ENCODE data around the gene GID4. TPM values are rescaled to one million over a fixed set of nuclear protein-coding genes. Genes with fewer than 3 reads are reported as not detected.

The GID4 gene
- total RNA-seq, 3 donors from 2014 or later (not counting 1 experiment from before 2014, with no cell fraction given) = 6.6 to 10.0 (median 6.9) TPM

- no peak overlapping the region for H3K4me3 ChIP-seq (ENCODE audit: low read length)
- H3K4me1 ChIP-seq (ENCODE audit: control insufficient read depth, insufficient read depth, low read length) = peaks cover 14% of the 10 kb centered on the region
- 45% methylated on average over 5 of the region's 5 CpGs for WGBS (ENCODE audit: insufficient coverage)
- Mint-ChIP-seq H3K4me3 (no peak overlapping the region), H3K36me3 (no peaks in the 10 kb centered on the region), H3K27ac (no peak overlapping the region), H3K9me3 (no peaks in the 10 kb centered on the region), H3K4me1 (peaks cover 0 to 4% of the 10 kb centered on the region in 2 donors), H3K27me3 (ENCODE audit: low read depth in 2 of 2) (no peaks in the 10 kb centered on the region)
- intact Hi-C loops (cut with micrococcal nuclease) = no loop called here
- TF ChIP-seq CTCF (IDR thresholded peaks at IDR 0.05) = no peak
- DNase-seq (peak in 1 of 2 donors; percentile 48), ATAC-seq (peak; percentile 57 to 78 (median 67))
- no peaks in the 10 kb centered on the region for H3K9me3 ChIP-seq (ENCODE audit: control insufficient read depth, insufficient read depth, low read length)
- no peaks in the 10 kb centered on the region for H3K27me3 ChIP-seq (ENCODE audit: control insufficient read depth, insufficient read depth, low read length)
- H3K36me3 ChIP-seq (ENCODE audit: control insufficient read depth, insufficient read depth, low read length) = peaks cover 35% of the 10 kb centered on the region
- no peak overlapping the region for H3K27ac ChIP-seq (ENCODE audit: low read length)
These were observed 13.8 kb upstream of the GID4 start for GRCh38 chr17:18025241-18025944.

GRCh38 chr17:18025945-18026776 is 13.0 kb upstream of the GID4 start:
- 43% methylated on average over 11 of the region's 11 CpGs for WGBS (ENCODE audit: insufficient coverage)
- H3K36me3 Mint-ChIP-seq = no peaks in the 10 kb centered on the region
- DNase-seq = peak in 1 of 2 donors; percentile 68

GRCh38 chr17:18027280-18027679 is 11.9 kb upstream of the GID4 start:
- no peaks in the 10 kb centered on the region for H3K9me3 Mint-ChIP-seq
- H3K36me3 ChIP-seq (ENCODE audit: control insufficient read depth, insufficient read depth, low read length) = peaks cover 24% of the 10 kb centered on the region
- DNase-seq (no peak), ATAC-seq (no peak)
- H3K4me1 Mint-ChIP-seq = peaks cover 0 to 4% of the 10 kb centered on the region in 2 donors
- no peak for TF ChIP-seq CTCF (IDR thresholded peaks at IDR 0.05)
- no peaks in the 10 kb centered on the region for H3K27me3 Mint-ChIP-seq (ENCODE audit: low read depth in 2 of 2)
- H3K4me3 ChIP-seq (ENCODE audit: low read length) = no peak overlapping the region
- intact Hi-C loops (cut with micrococcal nuclease) = no loop called here
- no peak overlapping the region for H3K27ac ChIP-seq (ENCODE audit: low read length)
- H3K4me1 ChIP-seq (ENCODE audit: control insufficient read depth, insufficient read depth, low read length) = peaks cover 14% of the 10 kb centered on the region
- no peaks in the 10 kb centered on the region for H3K36me3 Mint-ChIP-seq
- 95% methylated on average over 4 of the region's 6 CpGs for WGBS (ENCODE audit: insufficient coverage)
- no peaks in the 10 kb centered on the region for H3K9me3 ChIP-seq (ENCODE audit: control insufficient read depth, insufficient read depth, low read length)
- no peak overlapping the region for H3K4me3 Mint-ChIP-seq
- no peak overlapping the region for H3K27ac Mint-ChIP-seq
- no peaks in the 10 kb centered on the region for H3K27me3 ChIP-seq (ENCODE audit: control insufficient read depth, insufficient read depth, low read length)

More at GRCh38 chr17:18025945-18026776, 13.0 kb upstream of the GID4 start:
- Mint-ChIP-seq H3K27ac (no peak overlapping the region), H3K4me3 (no peak overlapping the region), H3K9me3 (no peaks in the 10 kb centered on the region), H3K27me3 (ENCODE audit: low read depth in 2 of 2) (no peaks in the 10 kb centered on the region), H3K4me1 (peaks cover 0 to 4% of the 10 kb centered on the region in 2 donors)
- Histone ChIP-seq H3K9me3 (ENCODE audit: control insufficient read depth, insufficient read depth, low read length) (no peaks in the 10 kb centered on the region), H3K4me3 (ENCODE audit: low read length) (no peak overlapping the region), H3K27me3 (ENCODE audit: control insufficient read depth, insufficient read depth, low read length) (no peaks in the 10 kb centered on the region), H3K4me1 (ENCODE audit: control insufficient read depth, insufficient read depth, low read length) (peaks cover 14% of the 10 kb centered on the region), H3K36me3 (ENCODE audit: control insufficient read depth, insufficient read depth, low read length) (peaks cover 31% of the 10 kb centered on the region), H3K27ac (ENCODE audit: low read length) (no peak overlapping the region)
- TF ChIP-seq CTCF (IDR thresholded peaks at IDR 0.05) = no peak
- intact Hi-C loops (cut with micrococcal nuclease) = no loop called here
- peak; percentile 53 to 83 (median 53) for ATAC-seq

All from natural killer cell (primary cell).